Bone marrow (tissue), 2 donors: ENCODE measurements around the gene AHCY.
"Not testable (repeated sequence)": the region's sequence is repeated elsewhere in the genome, so short reads cannot be mapped to it uniquely, and the experiment has no call there.

Experiments used
- DNase-seq, 2 donors: peaks; one replicate each; lab custom pipeline; 2025; lab: John Stamatoyannopoulos, UW

The AHCY gene

GRCh38 chr20:34256629-34257124, 46.5 kb downstream of the AHCY start:
- no peak for DNase-seq

GRCh38 chr20:34254979-34255378, 48.2 kb downstream of the AHCY start:
- DNase-seq, result no peak

DNA sequence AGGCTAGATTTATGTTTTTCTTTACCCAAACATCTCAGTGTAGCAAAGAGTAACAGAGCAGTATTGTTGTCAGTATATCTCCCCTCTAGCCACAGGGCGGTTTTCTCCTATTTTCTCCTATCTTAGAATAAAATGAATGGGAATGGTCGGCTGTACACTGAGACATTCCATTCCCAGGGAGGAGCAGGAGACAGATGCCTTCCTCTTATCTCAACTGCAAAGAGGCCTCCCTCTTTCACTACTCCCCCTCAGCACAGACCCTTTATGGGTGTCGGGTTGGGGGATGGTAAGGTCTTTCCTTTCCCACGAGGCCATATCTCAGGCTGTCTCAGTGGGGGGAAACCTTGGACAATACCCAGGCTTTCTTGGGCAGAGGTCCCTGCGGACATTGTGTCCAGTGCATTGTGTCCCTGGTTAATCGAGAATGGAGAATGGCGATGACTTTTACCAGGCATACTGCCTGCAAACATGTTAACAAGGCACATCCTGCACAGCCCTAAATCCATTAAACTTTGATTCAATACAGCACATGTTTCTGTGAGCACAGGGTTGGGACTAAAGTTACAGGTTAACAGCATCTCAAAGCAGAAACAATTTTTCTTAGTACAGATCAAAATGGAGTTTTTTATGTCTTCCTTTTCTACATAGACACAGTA, 50.6 kb downstream of the AHCY start:
- not testable (repeated sequence) for DNase-seq

DNA sequence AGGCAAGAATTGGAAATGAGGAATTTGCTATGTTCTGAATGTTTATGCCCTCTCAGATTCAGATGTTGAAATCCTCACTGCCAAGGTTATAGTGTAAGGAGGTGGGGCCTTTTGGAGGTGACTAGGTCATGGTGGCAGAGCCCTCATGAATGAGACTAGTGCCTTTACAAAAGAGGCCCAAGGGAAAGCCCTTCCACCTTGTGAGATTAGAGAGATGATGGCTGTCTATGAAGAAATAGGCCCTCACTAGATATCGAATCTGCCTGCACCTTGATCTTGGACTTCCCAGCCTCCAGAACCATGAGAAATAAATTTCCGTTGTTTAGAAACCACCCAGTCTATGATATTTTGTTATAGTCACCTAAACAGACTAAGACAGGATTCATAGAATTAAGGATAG, 51.5 kb downstream of the AHCY start:
- DNase-seq, result no peak

- DNase-seq, result no peak
These were observed 53.1 kb downstream of the AHCY start for GRCh38 chr20:34250005-34250404.

- DNase-seq, result no peak
These were observed 53.9 kb downstream of the AHCY start for GRCh38 chr20:34249291-34249690.

DNA sequence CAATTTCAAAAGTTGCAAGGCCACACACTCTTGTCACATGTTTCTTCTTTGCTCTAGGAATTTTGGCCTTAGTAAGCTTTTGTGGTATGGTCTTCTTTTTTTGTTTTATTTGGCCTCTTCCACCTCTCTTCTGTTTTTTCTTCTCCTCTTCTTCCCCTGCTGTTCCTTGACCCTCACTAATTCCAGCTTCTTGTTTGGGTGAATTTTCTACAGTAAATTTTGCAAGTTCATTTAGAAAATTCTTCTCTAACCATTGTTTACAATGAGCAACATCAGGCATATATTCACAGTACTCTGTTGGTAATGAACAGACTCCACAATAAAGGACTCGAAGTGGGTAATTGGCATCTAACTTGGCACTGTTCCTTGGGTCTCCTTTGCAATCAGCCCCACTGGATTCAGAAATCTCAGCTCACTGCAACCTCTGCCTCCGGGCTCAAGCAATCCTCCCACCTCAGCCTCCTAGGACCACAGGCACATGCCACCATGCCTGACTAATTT, 57.0 kb downstream of the AHCY start:
- DNase-seq, result no peak

DNA sequence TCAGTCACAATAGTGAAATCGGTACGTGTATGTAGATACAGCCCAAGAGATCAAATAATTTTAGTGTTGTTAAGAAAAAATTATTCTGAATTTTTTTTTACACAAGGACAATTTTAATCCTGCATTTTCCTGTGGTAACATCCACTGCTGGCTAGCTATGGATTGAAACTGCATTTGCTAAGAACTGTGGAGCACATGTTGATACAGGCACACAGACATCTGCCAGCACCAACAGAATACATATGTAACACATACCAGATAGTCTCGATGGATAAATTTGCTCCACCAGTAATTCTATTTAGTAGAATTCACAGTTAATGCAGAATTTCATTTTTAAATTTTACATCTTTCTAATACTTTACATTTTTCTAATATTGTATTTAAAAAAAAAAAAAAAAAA, 59.8 kb downstream of the AHCY start:
- DNase-seq, result no peak

DNA sequence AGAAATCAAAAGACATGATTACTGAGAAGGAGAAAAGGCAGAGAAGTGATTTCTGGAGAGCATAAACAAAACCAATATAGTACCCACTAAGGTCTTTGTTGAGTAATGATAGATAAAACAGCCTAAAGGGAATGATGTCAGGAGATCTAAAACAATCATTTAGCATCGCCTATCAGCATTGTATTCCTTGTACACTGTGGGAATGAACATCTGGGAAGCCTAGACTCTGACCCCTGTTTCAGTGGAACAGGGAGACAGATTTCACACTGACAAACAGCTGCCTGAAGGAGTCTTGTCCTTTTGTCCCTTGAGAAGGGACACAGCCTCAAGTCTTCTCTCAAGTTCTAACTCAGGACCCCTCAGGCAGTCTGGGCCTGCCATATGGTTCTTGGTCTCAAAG, 60.3 kb downstream of the AHCY start:
- DNase-seq, result no peak

DNA sequence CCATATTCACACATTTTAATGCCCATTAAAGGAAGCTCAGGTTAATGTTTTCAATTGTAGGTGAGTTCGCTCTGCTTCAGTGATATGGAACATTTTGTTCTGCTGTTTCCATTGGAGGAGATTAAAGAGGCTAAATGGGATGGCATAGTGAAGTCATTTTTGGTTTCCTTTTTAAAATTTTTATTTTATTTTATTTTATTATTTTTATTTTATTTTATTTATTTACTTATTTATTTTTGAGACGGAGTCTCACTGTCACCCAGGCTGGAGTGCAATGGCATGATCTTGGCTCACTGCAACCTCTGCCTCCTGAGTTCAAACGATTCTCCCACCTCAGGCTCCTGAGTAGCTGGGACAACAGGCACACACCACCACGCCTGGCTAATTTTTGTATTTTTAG, 61.1 kb downstream of the AHCY start:
- DNase-seq, result not testable (repeated sequence)

DNA sequence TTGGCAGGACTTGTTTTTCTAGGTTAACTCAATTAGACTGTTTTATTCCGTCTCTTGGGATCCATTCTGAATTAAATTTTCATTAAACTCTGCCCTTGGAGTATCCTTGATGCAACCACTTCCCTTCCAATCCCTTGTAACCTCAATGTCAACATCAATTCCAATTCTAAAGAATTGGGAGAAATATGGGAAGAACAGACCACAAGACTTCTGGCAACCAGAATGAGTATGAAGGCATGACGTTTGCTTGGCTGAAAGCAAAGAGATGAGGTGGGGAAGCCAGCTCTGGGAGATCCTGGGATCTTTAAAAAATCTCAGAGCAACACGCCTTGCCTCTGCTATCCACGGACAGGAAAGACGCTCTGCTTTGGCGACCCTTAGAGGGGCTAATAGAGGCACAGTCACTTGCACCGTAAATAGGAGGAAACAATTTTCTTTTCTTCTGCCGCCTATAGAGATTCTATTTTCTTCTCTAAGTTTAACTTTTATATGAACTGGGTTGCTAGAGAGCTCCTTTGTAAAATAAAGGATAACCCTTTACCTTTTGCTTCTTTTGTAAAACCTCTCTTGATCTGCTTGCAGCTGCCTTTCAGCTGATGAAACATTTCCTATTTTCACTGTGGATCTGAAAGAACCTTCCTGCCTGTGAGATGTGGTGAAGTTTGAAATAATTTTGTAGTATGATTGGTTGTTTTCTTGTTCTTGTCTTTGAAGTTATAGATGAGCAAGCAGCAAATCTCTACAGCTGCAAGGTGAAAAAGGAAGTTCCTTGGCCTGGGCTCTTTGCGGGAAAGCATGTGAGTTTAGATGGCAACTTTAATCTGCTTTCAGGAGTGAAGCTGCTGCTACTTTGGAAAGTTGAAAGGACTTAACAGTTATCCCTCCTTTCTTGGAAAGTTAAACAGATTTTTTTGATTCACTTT, 62.2 kb downstream of the AHCY start, which contains the start of gene ASIP:
ASIP (plus strand) TSS at position 731 of the 923 bp plus-strand sequence. CDS start 18,952 bp downstream, outside the sequence.
- DNase-seq, result peak in 1 of 2 donors; percentile 3

DNA sequence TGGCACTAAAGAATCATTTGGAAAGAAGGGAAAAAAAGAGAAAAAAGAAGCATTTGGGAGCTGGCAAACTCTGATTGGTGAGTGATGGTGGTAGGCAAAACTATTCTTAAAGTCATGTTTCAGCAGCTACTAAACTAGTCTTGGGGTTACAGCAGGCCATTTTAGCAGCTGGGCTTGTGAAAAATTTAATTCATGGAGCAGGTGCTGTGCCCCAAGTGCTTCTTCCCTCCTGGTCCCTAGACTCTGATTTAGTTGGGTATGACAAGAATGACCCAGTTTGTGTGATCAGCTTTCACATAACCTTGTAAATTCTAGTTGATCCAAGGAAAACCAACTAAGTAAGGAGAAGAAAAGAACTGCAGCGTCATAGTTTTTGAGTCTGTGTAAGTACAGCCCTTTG, 63.0 kb downstream of the AHCY start:
- DNase-seq, result no peak

GRCh38 chr20:34237942-34238341, 65.2 kb downstream of the AHCY start:
- DNase-seq, result no peak

GRCh38 chr20:34235875-34236274, 67.3 kb downstream of the AHCY start:
- no peak for DNase-seq

- no peak for DNase-seq
These were observed 69.5 kb downstream of the AHCY start for GRCh38 chr20:34233687-34234086.

DNA sequence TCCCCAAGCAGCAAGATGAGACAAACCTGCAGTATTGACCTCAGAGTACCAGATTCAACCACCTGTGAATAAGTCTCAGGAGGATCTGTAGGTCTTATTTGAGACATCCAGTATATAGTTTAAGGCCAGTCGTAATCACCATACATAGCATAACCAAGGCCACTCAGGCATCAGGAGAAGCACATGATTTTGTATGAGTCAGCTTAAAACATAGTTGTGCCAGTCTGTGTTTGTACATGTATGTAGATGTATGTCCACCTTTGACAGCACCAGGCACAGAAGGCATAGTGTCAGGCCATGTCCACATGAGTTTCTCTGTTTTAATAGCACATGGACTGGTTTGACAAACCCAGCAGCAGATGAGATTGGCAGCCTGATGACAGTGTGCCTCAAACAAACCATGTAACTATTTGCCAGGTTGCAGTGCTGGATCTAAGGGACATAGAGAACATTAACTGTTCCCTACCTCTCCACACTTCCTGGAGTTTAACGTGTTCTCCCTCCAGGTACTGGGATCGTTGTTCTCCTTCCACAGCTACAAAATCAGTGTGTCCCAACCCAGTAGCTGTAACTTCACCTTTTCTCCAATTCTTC, 70.6 kb downstream of the AHCY start:
- no peak for DNase-seq

DNA sequence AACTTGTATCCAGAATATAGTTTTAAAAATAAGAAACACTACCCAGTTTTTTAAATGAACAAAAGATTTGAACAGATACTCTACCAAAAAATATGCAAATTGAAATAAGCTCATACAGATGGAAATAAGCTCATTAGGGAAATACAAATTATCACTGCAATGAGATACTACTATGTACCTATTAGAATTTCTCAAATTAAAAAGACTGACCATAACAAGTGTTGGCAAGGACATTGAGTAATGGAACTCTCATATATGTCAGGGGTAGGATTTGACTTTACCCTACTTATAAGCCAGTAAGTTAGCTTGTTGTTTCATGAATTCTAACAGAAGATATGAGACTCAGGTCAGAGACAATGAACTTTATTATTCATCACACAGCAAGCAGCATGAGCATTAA, 71.5 kb downstream of the AHCY start:
- no peak for DNase-seq
